CD4-positive, alpha-beta T cell treated with Interleukin-15 for 4 hours (primary cell): Measurements from ENCODE around the gene NR5A2.
"Not testable (repeated sequence)": the region's sequence is repeated elsewhere in the genome, so short reads cannot be mapped to it uniquely, and the experiment has no call there.

Source experiments
- DNase-seq: peaks from one replicate; pipeline ENCODE4 v3.0.0-alpha.2; 2020; ENCODE audit warnings: low spot score

Gene NR5A2

GRCh38 chr1:200163911-200164310 lies 136.4 kb downstream of the NR5A2 start:
- no peak for DNase-seq

- DNase-seq: no peak
These were observed 138.1 kb downstream of the NR5A2 start for GRCh38 chr1:200165493-200166220.

- DNase-seq: no peak
These were observed 138.9 kb downstream of the NR5A2 start for GRCh38 chr1:200166411-200166810.

- no peak for DNase-seq
These were observed 141.4 kb downstream of the NR5A2 start for GRCh38 chr1:200168926-200169325.

- DNase-seq: no peak
These were observed 144.8 kb downstream of the NR5A2 start for GRCh38 chr1:200172311-200172710.

- DNase-seq: no peak
These were observed 145.6 kb downstream of the NR5A2 start for GRCh38 chr1:200173097-200173618.

GRCh38 chr1:200174525-200175295 lies 147.2 kb downstream of the NR5A2 start:
- DNase-seq: no peak

GRCh38 chr1:200176181-200176580 lies 148.7 kb downstream of the NR5A2 start:
- no peak for DNase-seq

- no peak for DNase-seq
These were observed 149.3 kb downstream of the NR5A2 start for GRCh38 chr1:200176798-200177197.

- no peak for DNase-seq
These were observed 150.8 kb downstream of the NR5A2 start for GRCh38 chr1:200178340-200178739.

GRCh38 chr1:200179126-200179780 lies 151.7 kb downstream of the NR5A2 start:
- DNase-seq: no peak

GRCh38 chr1:200179781-200180160 lies 152.3 kb downstream of the NR5A2 start:
- no peak for DNase-seq

- no peak for DNase-seq
These were observed 153.3 kb downstream of the NR5A2 start for GRCh38 chr1:200180821-200181220.

GRCh38 chr1:200181861-200182260 lies 154.4 kb downstream of the NR5A2 start:
- no peak for DNase-seq

- DNase-seq: no peak
These were observed 155.2 kb downstream of the NR5A2 start for GRCh38 chr1:200182701-200183100.

GRCh38 chr1:200183637-200184036 lies 156.1 kb downstream of the NR5A2 start:
- DNase-seq: no peak

- no peak for DNase-seq
These were observed 156.7 kb downstream of the NR5A2 start for GRCh38 chr1:200184196-200184595.

GRCh38 chr1:200185191-200185590 lies 157.7 kb downstream of the NR5A2 start:
- not testable (repeated sequence) for DNase-seq

- DNase-seq: not testable (repeated sequence)
These were observed 159.8 kb downstream of the NR5A2 start for GRCh38 chr1:200187332-200187731.

GRCh38 chr1:200191993-200192392 lies 164.5 kb downstream of the NR5A2 start:
- no peak for DNase-seq

- no peak for DNase-seq
These were observed 167.0 kb downstream of the NR5A2 start for GRCh38 chr1:200194477-200194876.

GRCh38 chr1:200198236-200198635 lies 170.7 kb downstream of the NR5A2 start:
- DNase-seq: no peak
